SK-N-SH (cell line): ENCODE data around the gene MYO1B. TPM values are rescaled to one million over a fixed set of nuclear protein-coding genes. Genes with fewer than 3 reads are reported as not detected.

Experiments used
- CTCF ChIA-PET: fragments of 300-600, 350-600 bp; formaldehyde crosslinking; extraction: SDS; loops from one replicate; lab custom pipeline; 2021; lab: Yijun Ruan, JAX
- POLR2A ChIA-PET: fragments of 350-600 bp; sonication (Branson Sonifier 250); formaldehyde crosslinking; extraction: SDS; loops from one replicate; lab custom pipeline; 2020; ENCODE audit warnings: antibody characterized with exemption, inconsistent platforms; lab: Yijun Ruan, JAX
- DNase-seq: peaks from one replicate; pipeline ENCODE4 v3.0.0; 2012
- H2AFZ ChIP-seq: fragments of 200-600 bp; sonication (generic); 2 replicates; pipeline ENCODE4 v1.8.1; 2016; ENCODE audit warnings: antibody characterized with exemption, mild to moderate bottlenecking, low read depth
- H3F3A ChIP-seq: fragments of 200-600 bp; sonication (generic); replicated peaks from 2 replicates; pipeline ENCODE3; 2016; ENCODE audit warnings: antibody characterized with exemption, mild to moderate bottlenecking; ENCODE audit not compliant: insufficient read depth
- H3K27ac ChIP-seq, 2 experiments: fragments of 200-500 bp in 1 of 2; fragments of 200-600 bp in 1 of 2; sonication (Bioruptor generic) in 1 of 2; sonication (generic), shearing (Covaris generic) in 1 of 2; 2 replicates each; pipeline versions ENCODE4 v1.5.1 to v1.6.1; 2014 to 2016; ENCODE audit warnings: low read depth in 2 of 2, inconsistent platforms in 1 of 2, low read length in 1 of 2, mild to moderate bottlenecking in 1 of 2, mixed read lengths in 1 of 2
- H3K27me3 ChIP-seq: fragments of 200-600 bp; sonication (generic), shearing (Covaris generic); 2 replicates; pipeline ENCODE4 v1.6.1; 2016; ENCODE audit warnings: mixed run types; ENCODE audit not compliant: insufficient read depth
- H3K36me3 ChIP-seq, 2 experiments: fragments of 200-500 bp in 1 of 2; fragments of 200-600 bp in 1 of 2; sonication (Bioruptor generic) in 1 of 2; sonication (generic) in 1 of 2; replicated peaks in 1 of 2; 2 replicates each; pipeline versions ENCODE3 to v1.5.1; 2014 to 2016; ENCODE audit warnings: low read length in 1 of 2, mild to moderate bottlenecking in 1 of 2; ENCODE audit not compliant: insufficient read depth in 2 of 2, control insufficient read depth in 1 of 2
- H3K4me1 ChIP-seq, 2 experiments: fragments of 200-500 bp in 1 of 2; fragments of 200-600 bp in 1 of 2; sonication (Bioruptor generic) in 1 of 2; sonication (generic), shearing (Covaris generic) in 1 of 2; 2 replicates each; pipeline versions ENCODE4 v1.5.1 to v1.6.1; 2014 to 2016; ENCODE audit warnings: low read depth in 1 of 2, low read length in 1 of 2, mixed run types in 1 of 2; ENCODE audit not compliant: insufficient read depth in 2 of 2, control insufficient read depth in 1 of 2
- H3K4me2 ChIP-seq: fragments of 200-600 bp; sonication (generic), shearing (Covaris generic); 2 replicates; pipeline ENCODE4 v1.6.1; 2017; ENCODE audit warnings: mixed run types
- H3K4me3 ChIP-seq, 2 experiments: fragments of 200-500 bp in 1 of 2; fragments of 200-600 bp in 1 of 2; sonication (Bioruptor generic) in 1 of 2; sonication (generic), shearing (Covaris generic) in 1 of 2; 2 replicates each; pipeline versions ENCODE4 v1.5.1 to v1.8.1; 2014 to 2016; ENCODE audit warnings: low read depth in 2 of 2, inconsistent platforms in 1 of 2, low read length in 1 of 2, mild to moderate bottlenecking in 1 of 2, mixed read lengths in 1 of 2, moderate library complexity in 1 of 2
- H3K79me2 ChIP-seq: fragments of 200-600 bp; sonication (generic); 2 replicates; pipeline ENCODE4 v1.8.1; 2017; ENCODE audit warnings: mild to moderate bottlenecking; ENCODE audit not compliant: insufficient read depth
- H3K9ac ChIP-seq: fragments of 200-600 bp; sonication (generic); 2 replicates; pipeline ENCODE4 v1.6.1; 2017; ENCODE audit warnings: mixed run types
- H3K9me2 ChIP-seq: fragments of 200-600 bp; sonication (generic); 2 replicates; pipeline ENCODE4 v1.6.1; 2017; ENCODE audit warnings: mixed run types
- H3K9me3 ChIP-seq: fragments of 200-600 bp; sonication (generic); 2 replicates; pipeline ENCODE4 v1.6.1; 2017; ENCODE audit warnings: mixed run types, mild to moderate bottlenecking, moderate library complexity
- H4K20me1 ChIP-seq: fragments of 200-600 bp; sonication (generic); 2 replicates; pipeline ENCODE4 v1.6.1; 2017; ENCODE audit warnings: mild to moderate bottlenecking, mixed run types; ENCODE audit not compliant: insufficient read depth
- CHD2 ChIP-seq: fragments of 150-350 bp; IDR thresholded peaks from 2 replicates; pipeline ENCODE4 v1.6.1; 2018; ENCODE audit warnings: low read length; ENCODE audit not compliant: partially characterized antibody
- EZH2phosphoT487 ChIP-seq: fragments of 200-600 bp; sonication (generic); IDR thresholded peaks from 2 replicates; pipeline ENCODE4 v1.6.1; 2017; ENCODE audit warnings: low read depth, mixed run types, mild to moderate bottlenecking, antibody characterized with exemption, moderate library complexity, borderline replicate concordance
- FOXJ3 ChIP-seq: sonication (generic); formaldehyde crosslinking; IDR thresholded peaks from 2 replicates; pipeline ENCODE4 v1.5.1; 2020; ENCODE audit warnings: mild to moderate bottlenecking, missing genetic modification reagents
- FOXM1 ChIP-seq: IDR thresholded peaks from 2 replicates; pipeline ENCODE4 v1.4.0; 2012; ENCODE audit warnings: low read depth, mild to moderate bottlenecking
- JUND ChIP-seq: IDR thresholded peaks from 2 replicates; pipeline ENCODE4 v1.4.0; 2012
- MEF2A ChIP-seq: IDR thresholded peaks from 2 replicates; pipeline ENCODE4 v1.4.0; 2012; ENCODE audit warnings: low read depth, borderline replicate concordance
- MXI1 ChIP-seq: IDR thresholded peaks from 2 replicates; pipeline ENCODE4 v1.6.1; 2012; ENCODE audit warnings: mild to moderate bottlenecking, low read depth, low read length, improper control_type of control experiment
- RCOR1 ChIP-seq: fragments of 150-350 bp; IDR thresholded peaks from 2 replicates; pipeline ENCODE4 v1.6.1; 2017; ENCODE audit warnings: antibody characterized with exemption, low read length
- RXRA ChIP-seq: IDR thresholded peaks from 2 replicates; pipeline ENCODE4 v1.4.0; 2012; ENCODE audit warnings: low read depth, mild to moderate bottlenecking, borderline replicate concordance
- SIN3A ChIP-seq: IDR thresholded peaks from 2 replicates; pipeline ENCODE4 v1.6.1; 2012; ENCODE audit warnings: low read depth, mild to moderate bottlenecking, low read length, moderate library complexity, borderline replicate concordance
- TAF1 ChIP-seq: IDR thresholded peaks from 2 replicates; pipeline ENCODE4 v1.6.1; 2012; ENCODE audit warnings: low read depth, mild to moderate bottlenecking, low read length, moderate library complexity, borderline replicate concordance
- TEAD4 ChIP-seq: IDR thresholded peaks from 2 replicates; pipeline ENCODE4 v1.4.0; 2012; ENCODE audit warnings: mild to moderate bottlenecking, borderline replicate concordance; ENCODE audit not compliant: insufficient read depth
- WGBS: methylation state at CpG from one replicate; pipeline ENCODE4 v1.1.6; 2017; ENCODE audit warnings: low lambda C conversion rate; 5-methylcytosine and 5-hydroxymethylcytosine counted together
- polyA plus RNA-seq, 3 experiments: library from polyadenylated mRNA; depleted of rRNA; stranded (reverse); fragments of >200 nt; gene quantifications; 2 replicates each; pipeline ENCODE4 v1.2.3, GENCODE V29; 2012
- TF ChIP-seq, protein P1 (sequence below): fragments of 200-600 bp; sonication (generic); IDR thresholded peaks from 2 replicates; pipeline ENCODE4 v1.6.1; 2017; ENCODE audit warnings: antibody characterized with exemption, mild to moderate bottlenecking, moderate library complexity
- TF ChIP-seq, protein P2 (sequence below): IDR thresholded peaks from 2 replicates; pipeline ENCODE4 v1.4.0; 2012; ENCODE audit warnings: low read depth, borderline replicate concordance
- TF ChIP-seq, protein P3 (sequence below): fragments of 150-350 bp; IDR thresholded peaks from 2 replicates; pipeline ENCODE4 v1.6.1; 2017; ENCODE audit warnings: antibody characterized with exemption, low read length, low read depth, borderline replicate concordance
- TF ChIP-seq, protein P4 (sequence below): IDR thresholded peaks from 2 replicates; pipeline ENCODE4 v1.6.1; 2012; ENCODE audit warnings: mild to moderate bottlenecking, low read depth, low read length, moderate library complexity

MYO1B gene
- polyA plus RNA-seq, 1 of the 3 experiments (the other 2 are of a cell fraction) = 20.2 TPM

DNA sequence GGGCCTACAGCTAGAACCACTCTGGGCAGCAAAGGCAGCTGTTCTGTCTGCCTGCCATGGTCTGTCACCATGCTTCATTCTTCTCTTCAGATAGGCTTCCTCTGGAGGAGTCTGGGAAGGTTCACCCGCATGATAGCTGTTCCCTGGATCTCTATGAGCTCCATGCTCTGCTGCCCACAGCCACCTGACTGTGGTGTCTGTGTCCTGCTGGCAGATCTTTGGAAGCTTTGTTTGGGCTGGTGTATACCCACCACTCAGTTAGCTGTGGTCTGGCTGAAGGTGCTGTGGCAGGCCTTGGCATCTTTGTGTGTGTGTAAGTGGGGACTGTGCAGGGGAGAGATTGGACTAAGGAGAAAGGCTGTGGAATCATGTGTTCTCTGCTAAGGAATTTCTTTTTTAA lies 23.4 kb downstream of the MYO1B start (continued):
- TF ChIP-seq CHD2 = no peak
- no peak for TF ChIP-seq JUND
- TF ChIP-seq, protein P1, sequence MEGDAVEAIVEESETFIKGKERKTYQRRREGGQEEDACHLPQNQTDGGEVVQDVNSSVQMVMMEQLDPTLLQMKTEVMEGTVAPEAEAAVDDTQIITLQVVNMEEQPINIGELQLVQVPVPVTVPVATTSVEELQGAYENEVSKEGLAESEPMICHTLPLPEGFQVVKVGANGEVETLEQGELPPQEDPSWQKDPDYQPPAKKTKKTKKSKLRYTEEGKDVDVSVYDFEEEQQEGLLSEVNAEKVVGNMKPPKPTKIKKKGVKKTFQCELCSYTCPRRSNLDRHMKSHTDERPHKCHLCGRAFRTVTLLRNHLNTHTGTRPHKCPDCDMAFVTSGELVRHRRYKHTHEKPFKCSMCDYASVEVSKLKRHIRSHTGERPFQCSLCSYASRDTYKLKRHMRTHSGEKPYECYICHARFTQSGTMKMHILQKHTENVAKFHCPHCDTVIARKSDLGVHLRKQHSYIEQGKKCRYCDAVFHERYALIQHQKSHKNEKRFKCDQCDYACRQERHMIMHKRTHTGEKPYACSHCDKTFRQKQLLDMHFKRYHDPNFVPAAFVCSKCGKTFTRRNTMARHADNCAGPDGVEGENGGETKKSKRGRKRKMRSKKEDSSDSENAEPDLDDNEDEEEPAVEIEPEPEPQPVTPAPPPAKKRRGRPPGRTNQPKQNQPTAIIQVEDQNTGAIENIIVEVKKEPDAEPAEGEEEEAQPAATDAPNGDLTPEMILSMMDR = no peak
- no peak for TF ChIP-seq MXI1
- TF ChIP-seq TEAD4 = no peak
- TF ChIP-seq FOXM1 = no peak
- TF ChIP-seq TAF1 = no peak
- TF ChIP-seq RCOR1 = no peak
- TF ChIP-seq MEF2A = no peak
- TF ChIP-seq, all 33 proteins: peak for 0

DNA sequence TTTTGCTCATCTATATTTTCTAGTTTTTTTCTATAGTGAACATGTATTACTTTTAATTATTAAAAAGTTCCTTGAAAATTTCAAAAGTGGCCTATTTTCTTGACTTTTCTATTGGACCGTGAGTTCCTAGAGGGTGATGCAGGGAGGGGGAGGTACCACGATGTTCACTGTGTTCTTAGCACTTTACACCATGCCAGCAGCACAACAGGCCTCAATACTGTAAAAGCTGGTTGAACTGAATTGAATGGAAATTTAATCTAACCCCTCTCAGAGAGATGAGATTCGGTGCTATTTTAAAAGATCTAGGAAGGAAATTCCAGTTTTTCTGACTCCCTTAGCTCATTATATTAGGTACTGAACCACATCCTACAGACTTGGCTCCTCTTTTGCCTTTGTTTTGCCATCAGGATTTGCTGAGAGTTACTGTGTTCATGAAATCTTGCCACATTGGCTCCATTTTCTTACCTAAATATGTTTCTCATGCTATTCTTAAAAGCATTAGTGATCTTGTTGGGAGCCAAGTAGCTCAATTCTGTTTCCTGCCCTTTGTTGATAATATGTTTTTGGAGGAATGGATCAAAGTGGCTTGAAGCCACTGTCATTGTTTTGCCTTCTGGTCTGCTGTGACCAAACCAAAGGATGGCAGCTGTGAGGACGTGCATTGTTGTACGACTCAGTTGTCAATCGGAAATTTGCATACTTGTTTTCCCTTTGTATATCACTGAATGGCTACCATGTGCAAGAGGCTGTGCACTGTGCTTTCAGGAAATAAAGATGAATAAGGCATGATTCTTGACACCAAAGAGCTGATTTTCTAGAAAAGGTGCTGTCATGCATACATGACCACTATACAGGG lies 25.3 kb downstream of the MYO1B start:
- no peaks in the 10 kb centered on the region for H3K9me3 ChIP-seq
- H3K27me3 ChIP-seq = no peaks in the 10 kb centered on the region
- no peaks in the 10 kb centered on the region for H3K9me2 ChIP-seq
- no peak for DNase-seq
- H3K36me3 ChIP-seq = no peaks in the 10 kb centered on the region
- no peak overlapping the region for H2AFZ ChIP-seq
- peaks cover 100% of the 10 kb centered on the region for H3K79me2 ChIP-seq
- peaks cover 2% of the 10 kb centered on the region for H3F3A ChIP-seq
- ChIA-PET POLR2A (no interaction called here), CTCF (interaction anchor here (1.2 to 1.6 kb wide), 2 partner anchors 9 to 45 kb away, joined by 3 to 4 read pairs; no protein-coding TSS in a partner anchor)
- no peak overlapping the region for H3K9ac ChIP-seq
- 94% methylated on average over 6 of the region's 6 CpGs for WGBS
- H3K4me3 ChIP-seq = no peak overlapping the region
- H4K20me1 ChIP-seq = peaks cover 30% of the 10 kb centered on the region; the same call in 1 of the 2 replicates
- TF ChIP-seq, protein P2, sequence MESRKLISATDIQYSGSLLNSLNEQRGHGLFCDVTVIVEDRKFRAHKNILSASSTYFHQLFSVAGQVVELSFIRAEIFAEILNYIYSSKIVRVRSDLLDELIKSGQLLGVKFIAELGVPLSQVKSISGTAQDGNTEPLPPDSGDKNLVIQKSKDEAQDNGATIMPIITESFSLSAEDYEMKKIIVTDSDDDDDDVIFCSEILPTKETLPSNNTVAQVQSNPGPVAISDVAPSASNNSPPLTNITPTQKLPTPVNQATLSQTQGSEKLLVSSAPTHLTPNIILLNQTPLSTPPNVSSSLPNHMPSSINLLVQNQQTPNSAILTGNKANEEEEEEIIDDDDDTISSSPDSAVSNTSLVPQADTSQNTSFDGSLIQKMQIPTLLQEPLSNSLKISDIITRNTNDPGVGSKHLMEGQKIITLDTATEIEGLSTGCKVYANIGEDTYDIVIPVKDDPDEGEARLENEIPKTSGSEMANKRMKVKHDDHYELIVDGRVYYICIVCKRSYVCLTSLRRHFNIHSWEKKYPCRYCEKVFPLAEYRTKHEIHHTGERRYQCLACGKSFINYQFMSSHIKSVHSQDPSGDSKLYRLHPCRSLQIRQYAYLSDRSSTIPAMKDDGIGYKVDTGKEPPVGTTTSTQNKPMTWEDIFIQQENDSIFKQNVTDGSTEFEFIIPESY = no peak
- TF ChIP-seq TAF1 = no peak
- no peak for TF ChIP-seq FOXJ3 (CRISPR knock-in tag)
- TF ChIP-seq RXRA = no peak
- TF ChIP-seq, protein P3, sequence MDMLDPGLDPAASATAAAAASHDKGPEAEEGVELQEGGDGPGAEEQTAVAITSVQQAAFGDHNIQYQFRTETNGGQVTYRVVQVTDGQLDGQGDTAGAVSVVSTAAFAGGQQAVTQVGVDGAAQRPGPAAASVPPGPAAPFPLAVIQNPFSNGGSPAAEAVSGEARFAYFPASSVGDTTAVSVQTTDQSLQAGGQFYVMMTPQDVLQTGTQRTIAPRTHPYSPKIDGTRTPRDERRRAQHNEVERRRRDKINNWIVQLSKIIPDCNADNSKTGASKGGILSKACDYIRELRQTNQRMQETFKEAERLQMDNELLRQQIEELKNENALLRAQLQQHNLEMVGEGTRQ = no peak
- TF ChIP-seq EZH2phosphoT487 = no peak
- TF ChIP-seq SIN3A = no peak
- TF ChIP-seq, protein P4, sequence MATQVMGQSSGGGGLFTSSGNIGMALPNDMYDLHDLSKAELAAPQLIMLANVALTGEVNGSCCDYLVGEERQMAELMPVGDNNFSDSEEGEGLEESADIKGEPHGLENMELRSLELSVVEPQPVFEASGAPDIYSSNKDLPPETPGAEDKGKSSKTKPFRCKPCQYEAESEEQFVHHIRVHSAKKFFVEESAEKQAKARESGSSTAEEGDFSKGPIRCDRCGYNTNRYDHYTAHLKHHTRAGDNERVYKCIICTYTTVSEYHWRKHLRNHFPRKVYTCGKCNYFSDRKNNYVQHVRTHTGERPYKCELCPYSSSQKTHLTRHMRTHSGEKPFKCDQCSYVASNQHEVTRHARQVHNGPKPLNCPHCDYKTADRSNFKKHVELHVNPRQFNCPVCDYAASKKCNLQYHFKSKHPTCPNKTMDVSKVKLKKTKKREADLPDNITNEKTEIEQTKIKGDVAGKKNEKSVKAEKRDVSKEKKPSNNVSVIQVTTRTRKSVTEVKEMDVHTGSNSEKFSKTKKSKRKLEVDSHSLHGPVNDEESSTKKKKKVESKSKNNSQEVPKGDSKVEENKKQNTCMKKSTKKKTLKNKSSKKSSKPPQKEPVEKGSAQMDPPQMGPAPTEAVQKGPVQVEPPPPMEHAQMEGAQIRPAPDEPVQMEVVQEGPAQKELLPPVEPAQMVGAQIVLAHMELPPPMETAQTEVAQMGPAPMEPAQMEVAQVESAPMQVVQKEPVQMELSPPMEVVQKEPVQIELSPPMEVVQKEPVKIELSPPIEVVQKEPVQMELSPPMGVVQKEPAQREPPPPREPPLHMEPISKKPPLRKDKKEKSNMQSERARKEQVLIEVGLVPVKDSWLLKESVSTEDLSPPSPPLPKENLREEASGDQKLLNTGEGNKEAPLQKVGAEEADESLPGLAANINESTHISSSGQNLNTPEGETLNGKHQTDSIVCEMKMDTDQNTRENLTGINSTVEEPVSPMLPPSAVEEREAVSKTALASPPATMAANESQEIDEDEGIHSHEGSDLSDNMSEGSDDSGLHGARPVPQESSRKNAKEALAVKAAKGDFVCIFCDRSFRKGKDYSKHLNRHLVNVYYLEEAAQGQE = no peak
- H3K4me1 ChIP-seq = peaks cover 7 to 12% of the 10 kb centered on the region in 2 experiments
- H3K27ac ChIP-seq = no peak overlapping the region; a peak in 1 of 4 replicates
- no peak overlapping the region for H3K4me2 ChIP-seq
